GM19397 (cell line): ENCODE data around the gene EVI5L.
A peak's percentile ranks its signal among the peaks of the same experiment; 100 is the strongest.
"Not testable (repeated sequence)": the region's sequence is repeated elsewhere in the genome, so short reads cannot be mapped to it uniquely, and the experiment has no call there.

Experiments
- ATAC-seq: cut with Tn5 transposase; IDR thresholded peaks from one replicate; pipeline ENCODE4 v1.9.1; 2021; ENCODE audit warnings: mild to moderate bottlenecking, moderate library complexity; ENCODE audit not compliant: unreplicated experiment

EVI5L gene

DNA sequence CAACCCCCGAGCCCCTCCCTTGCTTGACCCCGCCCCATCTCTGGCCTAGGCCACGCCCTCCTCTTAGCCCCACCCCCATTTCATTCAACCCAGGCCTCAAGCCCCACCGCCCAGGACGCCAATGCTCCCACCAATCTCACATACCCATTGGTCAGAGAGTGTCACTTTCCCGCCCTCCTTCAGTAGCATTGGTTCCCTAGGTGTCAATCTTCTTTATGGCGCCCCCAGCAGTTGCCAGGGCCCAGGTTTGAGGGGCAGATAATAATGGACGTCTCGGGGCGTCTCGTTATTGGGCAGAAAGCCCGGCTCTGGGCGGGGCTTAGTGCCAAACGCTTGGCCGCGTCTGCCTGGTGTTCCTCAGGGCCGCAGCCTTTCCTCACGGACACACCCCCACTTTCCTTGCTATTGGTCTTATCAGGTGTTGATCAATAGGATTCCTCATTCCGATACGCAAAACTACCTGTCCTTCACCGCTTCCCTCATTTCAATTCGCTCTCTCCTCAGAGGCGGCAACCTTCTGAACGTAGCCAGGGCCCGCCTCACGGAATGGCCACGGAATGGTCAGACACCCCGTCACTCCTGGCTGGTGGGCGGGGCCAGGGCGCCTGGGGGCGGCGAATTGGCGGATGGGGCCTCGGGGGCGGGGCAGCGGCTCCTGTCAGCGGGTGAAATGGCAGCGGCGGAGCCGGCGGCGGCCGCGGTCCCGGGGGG lies at the start of gene EVI5L:
TSS of gene EVI5L (plus strand) at position 658 of the 711 bp plus-strand sequence. CDS start 16,325 bp downstream, outside the sequence.
- peak; percentile 81 for ATAC-seq

DNA sequence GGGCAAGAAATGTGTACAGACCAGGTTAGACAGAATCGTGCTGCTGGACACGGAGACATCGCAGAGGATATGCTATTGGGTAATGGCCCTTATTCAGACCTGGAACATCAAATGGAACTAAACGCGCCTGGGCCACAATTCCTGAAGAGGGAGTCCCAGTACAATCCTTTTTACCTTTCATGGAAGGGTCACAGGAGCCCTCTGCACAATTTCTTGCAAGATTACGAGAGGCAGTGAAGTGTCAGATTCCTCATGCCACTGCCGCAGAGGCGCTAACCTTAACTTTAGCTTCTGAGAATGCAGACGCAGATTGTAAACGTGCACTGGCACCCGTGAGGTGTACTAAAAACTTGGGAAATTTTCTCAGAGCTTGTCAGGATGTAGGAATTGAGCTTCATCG lies 48.9 kb upstream of the EVI5L start:
- no peak for ATAC-seq

DNA sequence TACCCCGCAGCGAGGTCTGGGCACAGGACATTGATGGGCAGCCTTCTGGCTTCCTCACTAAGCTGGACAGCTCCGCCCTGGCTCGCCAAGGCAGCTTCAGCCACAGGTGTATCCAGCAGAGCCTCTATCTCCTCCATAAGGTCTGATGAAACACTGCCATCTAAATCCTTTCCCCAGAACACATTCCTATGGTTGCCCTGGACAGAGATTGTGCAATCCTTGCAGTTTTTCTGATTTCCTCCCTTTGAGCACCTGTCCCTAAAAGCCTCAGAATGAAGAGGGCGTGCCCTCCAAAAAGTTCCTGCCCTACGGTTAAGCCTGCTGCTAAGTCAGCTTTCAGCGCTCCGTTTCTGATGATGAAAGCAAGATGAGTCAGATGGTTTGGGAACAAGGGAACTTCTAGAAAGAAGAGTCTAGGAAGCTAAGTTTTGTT lies 46.0 kb upstream of the EVI5L start:
- no peak for ATAC-seq

DNA sequence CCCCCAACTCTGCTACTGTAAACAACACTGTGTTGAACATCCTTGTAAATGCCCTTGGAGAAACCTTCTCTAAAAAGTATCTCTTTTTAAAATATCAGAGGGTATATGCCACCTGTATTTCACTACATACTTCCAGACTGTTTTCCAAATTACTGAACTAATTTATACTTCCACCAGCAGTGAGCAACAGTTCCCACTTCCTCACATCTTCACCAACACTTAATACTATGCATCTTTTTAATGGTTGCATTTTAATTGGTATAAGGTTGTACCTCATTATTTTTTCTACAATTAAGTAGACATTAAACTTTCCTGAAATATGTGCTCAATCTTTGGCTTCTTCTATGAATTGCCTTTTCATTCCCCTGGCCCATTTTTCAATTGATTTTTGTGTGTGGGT lies 45.2 kb upstream of the EVI5L start:
- no peak for ATAC-seq

DNA sequence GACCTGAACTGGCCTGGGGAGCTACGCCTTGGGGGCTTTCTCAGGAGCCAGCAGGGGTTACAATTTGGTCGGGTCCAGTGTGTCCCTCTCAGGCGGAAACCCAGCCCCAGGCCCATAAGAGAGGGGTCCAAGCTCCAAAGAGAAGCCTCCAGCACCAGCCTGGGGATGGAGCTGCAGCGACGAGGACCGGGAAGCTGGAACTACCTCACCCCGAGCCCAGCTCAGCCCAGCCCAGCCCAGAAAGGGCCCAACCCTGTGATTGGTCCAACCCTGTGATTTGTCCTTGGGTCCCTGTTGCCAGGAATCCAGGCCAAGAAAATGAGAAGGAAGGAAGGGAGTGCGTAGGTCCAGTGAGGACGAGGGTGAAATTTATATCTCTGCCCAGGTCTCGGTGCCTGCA lies 42.9 kb upstream of the EVI5L start:
- no peak for ATAC-seq

DNA sequence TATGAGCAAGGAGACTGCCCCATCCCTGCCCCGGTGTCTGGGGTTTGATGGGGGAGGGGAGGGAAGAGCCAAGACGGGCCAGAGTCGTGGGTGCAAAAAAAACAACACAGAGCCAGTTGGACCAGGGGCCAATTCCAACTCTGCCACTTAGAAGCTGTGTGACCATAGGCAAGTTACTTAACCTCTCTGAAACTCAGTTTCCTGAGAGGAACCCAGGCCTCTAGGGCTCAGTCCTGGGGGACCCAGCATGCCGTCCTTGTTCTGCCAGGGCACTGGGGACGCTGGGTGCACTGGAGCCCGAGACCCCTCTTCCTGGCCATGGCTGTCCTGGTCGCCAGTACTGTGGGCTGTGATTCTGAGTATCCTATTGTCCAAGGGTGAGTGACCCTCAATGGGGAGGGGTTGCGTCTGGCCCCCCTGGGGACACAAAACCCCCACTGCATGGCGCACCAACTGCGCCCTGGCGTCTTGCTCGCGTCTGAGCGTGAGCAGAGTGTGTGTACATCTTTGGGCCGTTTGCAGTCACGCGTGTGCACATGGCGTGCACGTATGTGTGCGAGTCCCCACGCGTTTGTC lies 42.3 kb upstream of the EVI5L start:
- ATAC-seq: no peak

DNA sequence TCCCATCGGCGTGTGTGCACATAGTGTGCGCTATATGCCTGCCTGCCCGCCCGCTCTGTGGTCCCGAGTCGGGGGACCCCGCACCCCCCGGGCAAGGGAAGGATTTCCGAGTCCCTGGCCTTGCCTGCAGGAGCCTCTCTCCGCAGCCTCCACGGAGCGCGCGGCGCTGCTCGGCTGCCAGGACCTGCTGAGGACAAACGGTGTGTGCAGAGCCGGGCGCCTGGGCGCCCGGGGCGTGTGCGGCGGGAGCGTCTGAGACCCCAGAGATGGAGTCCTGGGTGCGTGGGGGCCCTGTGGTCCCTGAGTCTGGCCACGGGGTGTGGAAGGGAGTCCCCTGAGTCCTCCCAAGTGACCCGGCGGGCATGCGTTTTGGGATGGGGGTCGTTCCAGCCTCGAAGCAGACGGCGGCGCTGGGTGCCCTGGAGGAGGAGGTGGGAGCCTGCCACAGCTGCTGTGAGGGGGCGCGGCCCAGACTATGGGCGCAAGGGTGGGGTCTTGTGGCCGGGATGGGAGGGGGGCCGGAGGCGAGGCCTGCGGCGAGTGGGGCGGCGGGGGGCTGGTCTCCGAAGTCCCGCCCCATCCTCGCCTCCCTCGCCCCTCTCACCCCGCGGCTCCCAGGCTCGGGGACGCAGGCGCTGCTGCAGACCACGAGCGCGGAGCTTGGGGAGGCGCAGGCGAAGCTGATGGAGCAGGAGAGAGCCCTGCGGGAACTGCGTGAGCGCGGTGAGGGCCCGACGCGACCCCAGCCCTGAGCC lies 41.7 kb upstream of the EVI5L start:
- no peak for ATAC-seq

DNA sequence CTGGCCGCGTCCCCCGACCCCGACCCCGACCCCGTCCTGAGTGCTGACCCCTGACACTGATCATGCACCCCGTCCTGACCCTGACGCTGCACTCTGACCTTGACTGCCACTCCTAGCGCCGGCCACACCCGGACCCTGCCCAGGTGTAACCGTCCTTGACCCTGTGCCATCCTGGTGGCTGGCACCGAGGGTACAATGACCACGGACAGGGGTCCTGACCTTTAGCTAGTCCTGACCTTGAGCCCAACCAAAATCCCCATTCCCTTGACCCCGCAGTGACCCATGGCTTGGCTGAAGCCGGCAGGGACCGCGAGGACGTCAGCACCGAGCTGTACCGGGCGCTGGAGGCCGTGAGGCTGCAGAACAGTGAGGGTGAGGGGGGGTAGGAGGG lies 41.1 kb upstream of the EVI5L start:
- ATAC-seq: no peak

DNA sequence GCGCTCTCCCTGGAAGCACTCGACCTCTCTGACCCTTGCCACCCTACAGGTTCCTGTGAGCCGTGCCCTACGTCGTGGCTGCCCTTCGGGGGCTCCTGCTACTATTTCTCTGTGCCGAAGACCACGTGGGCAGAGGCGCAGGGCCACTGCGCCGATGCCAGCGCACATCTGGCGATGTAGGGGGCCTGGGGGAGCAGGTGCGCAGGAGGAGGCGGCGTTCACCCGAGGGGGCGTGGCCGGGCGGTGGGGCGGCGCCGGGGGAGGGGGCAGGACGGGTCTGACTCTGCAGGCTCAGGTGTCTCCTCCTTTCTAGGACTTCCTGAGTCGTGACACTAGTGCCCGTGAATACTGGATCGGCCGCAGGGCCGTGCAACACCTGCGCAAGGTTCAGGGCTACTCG lies 40.6 kb upstream of the EVI5L start:
- no peak for ATAC-seq

DNA sequence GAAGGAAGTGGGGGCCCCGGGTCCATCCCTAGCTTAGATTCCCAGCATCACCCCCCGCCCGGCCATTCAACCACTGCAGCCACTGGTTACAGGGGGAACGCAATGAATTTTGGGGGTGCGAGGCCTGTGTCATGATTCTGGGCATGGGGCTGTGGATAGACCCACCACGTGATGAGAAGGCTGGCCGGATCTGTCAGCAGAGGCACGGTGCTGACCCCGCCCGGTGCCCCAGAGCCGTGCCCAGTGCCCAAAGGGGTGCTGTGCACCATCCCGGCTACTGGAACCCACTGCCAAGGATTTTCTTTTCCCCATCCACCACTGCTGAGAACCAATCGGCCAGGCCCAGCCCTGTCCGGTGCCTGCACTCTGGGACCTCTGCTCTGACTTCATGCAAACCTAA lies 39.6 kb upstream of the EVI5L start:
- ATAC-seq: no peak

DNA sequence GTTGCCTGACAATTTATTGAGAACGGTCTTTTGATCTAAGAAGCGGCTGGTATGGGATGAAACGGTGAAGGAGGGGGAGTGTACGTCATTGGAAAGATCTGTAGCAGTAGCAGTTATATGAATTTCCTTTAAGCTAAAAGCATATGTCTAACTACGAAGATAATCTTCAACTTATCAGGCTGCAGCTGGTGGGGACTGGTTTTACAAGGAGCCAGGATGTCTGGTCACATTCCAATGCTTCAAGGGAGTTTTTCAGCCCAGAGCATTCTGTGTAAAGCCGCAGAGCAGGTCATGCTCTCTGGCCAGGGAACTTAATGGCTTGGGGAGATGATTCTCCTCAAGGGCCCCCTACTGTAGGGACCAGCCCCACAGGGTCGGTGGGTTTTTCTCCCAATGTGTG lies 37.7 kb upstream of the EVI5L start:
- no peak for ATAC-seq

DNA sequence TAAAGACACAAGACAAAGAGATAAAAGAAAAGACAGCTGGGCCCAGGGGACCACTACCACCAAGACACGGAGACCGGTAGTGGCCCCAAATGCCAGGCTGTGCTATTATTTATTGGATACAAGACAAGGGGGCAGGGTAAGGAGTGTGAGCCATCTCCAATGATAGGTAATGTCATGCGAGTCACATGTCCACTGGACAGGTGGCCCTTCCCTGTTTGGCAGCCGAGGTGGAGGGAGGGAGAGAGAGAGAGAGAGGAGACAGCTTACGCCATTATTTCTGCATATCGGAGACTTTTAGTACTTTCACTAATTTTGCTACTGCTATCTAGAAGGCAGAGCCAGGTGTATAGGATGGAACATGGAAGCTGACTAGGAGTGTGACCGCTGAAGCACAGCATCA lies 37.3 kb upstream of the EVI5L start:
- not testable (repeated sequence) for ATAC-seq

DNA sequence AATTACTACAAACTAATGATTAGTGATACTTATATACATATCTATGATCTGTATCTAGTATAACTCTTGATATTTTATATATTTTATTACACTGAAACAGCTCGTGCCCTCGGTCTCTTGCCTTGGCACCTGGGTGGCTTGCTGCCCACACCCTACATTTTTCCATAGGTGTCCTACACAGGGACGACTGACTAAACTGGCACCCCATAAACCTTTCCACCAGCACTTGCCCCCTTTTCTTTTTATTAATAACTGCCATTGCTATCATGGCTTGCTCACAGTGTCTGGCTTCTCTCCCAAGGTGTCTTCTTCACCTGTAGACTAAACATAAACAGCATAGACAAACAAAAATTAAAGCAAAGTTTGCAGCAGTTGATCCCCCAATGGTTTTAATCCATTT lies 36.5 kb upstream of the EVI5L start:
- no peak for ATAC-seq

DNA sequence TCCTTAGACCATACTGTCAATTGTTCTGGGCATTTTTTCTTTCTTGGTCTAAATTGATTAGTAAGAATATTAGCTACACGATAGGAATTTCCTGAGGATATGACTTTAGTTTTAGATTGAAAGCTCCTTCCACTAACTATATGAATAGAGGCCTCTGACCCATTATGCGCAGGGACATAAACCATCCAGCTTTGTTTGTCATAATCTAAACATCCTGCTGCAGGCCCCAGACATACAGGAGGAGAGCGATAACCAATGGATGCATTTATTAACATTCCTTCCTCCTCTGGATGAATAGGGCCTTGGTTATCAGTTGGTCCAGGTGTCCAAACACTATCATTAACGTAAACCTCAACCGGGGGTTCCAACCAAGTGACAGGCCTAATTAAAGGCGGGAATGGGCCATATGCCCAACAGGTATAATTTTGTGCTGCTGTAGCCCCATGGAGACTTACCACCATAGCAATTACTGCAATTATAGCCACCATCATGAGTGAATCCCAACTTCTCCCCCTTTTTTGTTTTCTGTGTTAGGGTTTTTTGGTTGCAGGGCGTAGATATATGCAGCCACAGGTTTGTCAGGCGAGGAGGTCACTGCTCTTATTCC lies 34.4 kb upstream of the EVI5L start:
- ATAC-seq: no peak

DNA sequence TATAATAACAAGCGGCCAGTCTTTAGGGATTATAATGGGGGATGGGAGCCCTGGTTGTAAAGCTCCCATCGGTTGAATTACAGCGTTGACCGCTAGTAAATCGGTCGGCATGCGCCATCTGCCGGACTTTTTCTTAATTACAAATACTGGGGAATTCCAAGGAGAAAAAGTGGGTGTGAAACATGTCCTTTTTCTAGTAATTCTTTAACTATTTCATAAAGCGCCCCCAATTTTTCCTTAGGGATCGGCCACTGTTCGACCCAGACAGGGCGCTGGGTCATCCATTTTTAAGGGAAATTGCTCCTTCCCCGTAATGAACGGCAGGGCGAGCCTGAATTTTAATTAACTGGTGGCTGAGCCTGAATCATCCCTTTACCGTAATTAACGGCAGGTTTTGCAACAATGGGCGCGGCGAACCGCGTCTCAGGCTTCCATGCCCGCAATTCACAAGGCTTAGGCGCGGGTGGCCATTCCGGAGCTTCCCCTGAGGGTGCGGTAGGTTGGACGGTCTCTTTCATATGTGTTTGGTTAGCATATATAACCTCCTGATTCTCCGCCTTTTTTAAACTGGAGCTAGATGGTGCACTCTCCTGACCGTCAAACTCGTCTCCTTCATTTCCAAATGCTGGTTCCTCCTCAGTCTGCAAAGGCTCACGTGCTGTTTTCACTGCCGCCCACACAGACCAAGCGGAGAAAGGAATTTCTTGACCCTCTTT lies 30.2 kb upstream of the EVI5L start:
- ATAC-seq: no peak

DNA sequence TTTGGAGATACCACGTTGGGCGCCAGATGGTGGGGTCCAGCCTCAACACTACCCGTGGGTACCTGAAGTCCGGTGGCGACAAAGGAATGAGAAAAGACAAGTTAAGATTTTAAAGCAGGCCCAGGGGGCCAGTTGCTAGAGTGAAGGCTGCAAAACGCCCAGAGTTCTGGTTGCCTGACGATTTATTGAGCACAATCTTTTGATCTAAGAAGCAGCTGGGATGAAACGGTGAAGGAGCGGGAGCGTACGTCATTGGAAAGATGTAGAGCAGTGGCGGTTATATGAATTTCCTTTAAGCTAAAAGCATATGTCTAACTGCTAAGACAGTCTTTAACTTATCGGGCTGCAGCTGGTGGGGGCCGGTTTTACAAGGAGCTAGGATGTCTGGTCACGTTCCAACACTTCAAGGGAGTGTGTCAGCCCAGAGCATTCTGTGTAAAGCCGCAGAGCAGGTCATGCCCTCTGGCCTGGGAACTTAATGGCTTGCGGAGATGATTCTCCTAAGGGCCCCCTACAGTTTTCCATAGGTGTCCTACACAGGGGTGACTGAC lies 28.9 kb upstream of the EVI5L start:
- no peak for ATAC-seq

DNA sequence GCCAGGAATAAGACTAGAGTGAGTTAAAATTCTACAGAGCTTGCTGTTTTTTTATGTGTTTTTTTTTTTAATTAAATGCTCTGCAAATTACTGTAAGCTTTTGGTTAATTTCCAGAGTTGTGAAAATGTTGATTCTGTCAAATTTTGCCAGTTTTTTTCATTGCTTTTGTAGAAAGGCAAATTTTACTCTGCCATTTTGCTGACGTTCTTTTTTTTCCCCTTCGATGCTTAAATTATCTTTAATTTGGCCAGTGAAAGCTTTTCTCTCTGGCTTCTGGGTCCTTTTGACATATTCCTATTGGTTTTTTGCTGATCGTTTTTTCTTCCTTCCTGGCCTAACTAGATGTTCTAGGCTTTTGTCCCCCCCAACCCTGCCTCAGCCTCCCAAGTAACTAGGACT lies 23.8 kb upstream of the EVI5L start:
- ATAC-seq: no peak

DNA sequence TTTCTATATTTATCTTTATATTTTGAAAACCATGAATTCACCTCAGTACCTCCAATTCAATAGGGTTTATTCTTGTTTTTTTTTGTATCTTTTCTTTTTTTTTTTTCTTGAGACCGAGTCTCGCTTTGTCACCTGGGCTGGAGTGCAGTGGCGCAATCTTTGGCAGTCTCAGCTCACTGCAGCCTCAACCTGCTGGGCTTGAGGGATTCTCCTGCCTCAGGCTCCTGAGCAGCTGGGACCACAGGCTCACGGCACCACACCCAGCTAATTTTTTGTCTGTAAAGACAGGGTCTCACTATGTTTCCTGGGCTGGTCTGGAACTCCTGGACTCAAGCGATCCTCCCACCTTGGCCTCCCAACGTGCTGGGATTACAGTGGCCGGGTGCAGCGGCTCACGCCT lies 23.1 kb upstream of the EVI5L start:
- no peak for ATAC-seq

DNA sequence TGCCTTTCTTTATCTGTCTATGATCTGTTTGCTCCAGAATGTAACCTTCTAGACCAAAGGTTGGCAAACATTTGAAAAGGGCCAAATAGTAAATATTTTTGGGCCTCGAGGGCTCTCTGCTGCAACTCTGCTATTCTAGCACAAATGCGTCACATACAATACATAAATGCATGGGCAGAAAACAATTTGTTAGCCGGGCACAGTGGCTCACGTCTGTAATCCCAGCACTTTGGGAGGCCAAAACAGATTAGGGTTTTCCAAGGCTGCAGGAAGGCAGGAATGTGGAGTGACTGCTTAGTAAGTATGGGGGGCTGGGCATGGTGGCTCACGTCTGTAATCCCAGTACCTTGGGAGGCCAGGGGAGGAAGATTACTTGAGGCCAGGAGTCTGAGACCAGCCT lies 21.9 kb upstream of the EVI5L start:
- ATAC-seq: no peak

DNA sequence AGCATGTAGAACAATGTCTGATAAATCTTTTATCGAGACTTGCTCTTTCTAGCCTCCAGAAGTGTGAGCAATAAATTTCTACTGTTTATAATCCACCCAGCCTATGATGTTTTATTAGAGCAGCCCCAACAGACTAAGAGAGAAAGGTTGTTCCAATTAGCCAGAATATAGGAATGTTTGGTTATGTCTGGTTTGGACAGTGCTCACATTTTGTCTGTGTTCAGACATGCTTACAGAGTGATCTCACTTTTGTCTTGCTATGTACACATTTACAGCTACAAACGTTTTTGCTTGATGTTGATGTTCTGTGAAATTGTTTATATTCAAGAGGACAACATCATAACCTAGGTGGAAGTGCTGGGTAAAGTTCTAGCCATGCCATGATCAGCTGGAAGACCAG lies 18.0 kb upstream of the EVI5L start:
- no peak for ATAC-seq

DNA sequence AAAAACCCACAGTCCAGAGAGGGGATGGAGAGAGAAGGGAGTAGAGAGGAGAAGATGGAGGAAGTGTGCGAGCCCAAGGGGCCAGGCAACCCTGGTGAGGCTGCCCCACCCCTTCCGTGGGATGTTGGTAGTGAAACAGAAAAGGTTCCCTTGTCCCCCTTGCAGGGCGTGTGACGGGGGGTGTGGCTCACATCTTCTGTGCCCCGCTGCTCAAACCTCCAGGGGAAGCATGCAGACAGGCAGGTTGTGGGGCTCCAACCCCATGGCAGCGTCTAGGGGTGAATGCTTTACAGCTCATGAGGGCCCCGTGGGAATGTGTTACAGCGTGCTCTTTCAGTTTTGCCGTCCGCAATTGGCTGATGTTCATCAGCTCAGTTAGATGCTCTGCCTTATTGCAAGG lies 14.7 kb upstream of the EVI5L start:
- ATAC-seq: no peak
